Astrocyte (in vitro differentiated cells and primary cell): ENCODE results near the gene VAV2. TPM values are rescaled to one million over a fixed set of nuclear protein-coding genes. Genes with fewer than 3 reads are reported as not detected.
A peak's percentile ranks its signal among the peaks of the same experiment; 100 is the strongest.

ENCODE experiments used
- DNase-seq: peaks from one replicate; pipeline ENCODE4 v3.0.0-alpha.2; 2010; ENCODE audit warnings: low read depth
- FAIRE-seq: peaks from 2 replicates; lab custom pipeline; 2011; peaks lifted over from hg19 to GRCh38; lab: Jason Lieb, UNC
- H2AFZ ChIP-seq: 2 replicates; pipeline ENCODE4 v1.6.0; 2012; ENCODE audit warnings: low read depth, low read length, inconsistent platforms
- H3K27ac ChIP-seq: 2 replicates; pipeline ENCODE4 v1.5.1; 2011; ENCODE audit warnings: low read depth, low read length, inconsistent platforms
- H3K27me3 ChIP-seq: 2 replicates; pipeline ENCODE4 v1.6.0; 2011; ENCODE audit warnings: low read length, inconsistent platforms; ENCODE audit not compliant: insufficient read depth
- H3K36me3 ChIP-seq: 2 replicates; pipeline ENCODE4 v1.5.1; 2011; ENCODE audit warnings: low read length, inconsistent platforms; ENCODE audit not compliant: insufficient read depth
- H3K4me1 ChIP-seq: 2 replicates; pipeline ENCODE4 v1.5.1; 2011; ENCODE audit warnings: low read length, inconsistent platforms; ENCODE audit not compliant: insufficient read depth
- H3K4me2 ChIP-seq: 2 replicates; pipeline ENCODE4 v1.6.0; 2012; ENCODE audit warnings: low read length, inconsistent platforms
- H3K4me3 ChIP-seq: 2 replicates; pipeline ENCODE4 v1.5.1; 2011; ENCODE audit warnings: low read depth, mild to moderate bottlenecking, low read length, inconsistent platforms; ENCODE audit not compliant: insufficient read depth
- H3K79me2 ChIP-seq: 2 replicates; pipeline ENCODE4 v1.6.0; 2012; ENCODE audit warnings: mild to moderate bottlenecking, low read length, inconsistent platforms; ENCODE audit not compliant: insufficient read depth
- H3K9ac ChIP-seq: 2 replicates; pipeline ENCODE4 v1.6.0; 2012; ENCODE audit warnings: mild to moderate bottlenecking, low read length, inconsistent platforms
- H3K9me3 ChIP-seq: 2 replicates; pipeline ENCODE4 v1.5.1; 2012; ENCODE audit warnings: low read depth, mild to moderate bottlenecking, low read length, inconsistent platforms; ENCODE audit not compliant: insufficient read depth
- H4K20me1 ChIP-seq: 2 replicates; pipeline ENCODE4 v1.6.0; 2012; ENCODE audit warnings: low read length, inconsistent platforms; ENCODE audit not compliant: insufficient read depth
- H3K27ac Mint-ChIP-seq: one replicate; pipeline ENCODE4 v1.8.0; 2021; ENCODE audit warnings: mild to moderate bottlenecking, mixed read lengths; ENCODE audit not compliant: unreplicated experiment
- H3K27me3 Mint-ChIP-seq: one replicate; pipeline ENCODE4 v1.8.0; 2021; ENCODE audit warnings: low read depth, mixed read lengths; ENCODE audit not compliant: unreplicated experiment
- H3K36me3 Mint-ChIP-seq: one replicate; pipeline ENCODE4 v1.8.0; 2021; ENCODE audit warnings: low read depth, mixed read lengths; ENCODE audit not compliant: unreplicated experiment
- H3K4me1 Mint-ChIP-seq: one replicate; pipeline ENCODE4 v1.8.0; 2021; ENCODE audit warnings: low read depth, mixed read lengths; ENCODE audit not compliant: unreplicated experiment
- H3K4me3 Mint-ChIP-seq: one replicate; pipeline ENCODE4 v1.8.0; 2021; ENCODE audit warnings: mild to moderate bottlenecking, moderate library complexity, mixed read lengths; ENCODE audit not compliant: unreplicated experiment
- H3K9me3 Mint-ChIP-seq: one replicate; pipeline ENCODE4 v1.8.0; 2021; ENCODE audit warnings: mild to moderate bottlenecking, mixed read lengths; ENCODE audit not compliant: unreplicated experiment
- CTCF ChIP-seq: IDR thresholded peaks from 2 replicates; pipeline ENCODE4 v1.5.1; 2011; ENCODE audit warnings: low read depth, mild to moderate bottlenecking, inconsistent platforms, low read length, moderate library complexity; ENCODE audit not compliant: insufficient read depth
- EZH2 ChIP-seq: IDR thresholded peaks from 2 replicates; pipeline ENCODE4 v1.6.1; 2012; ENCODE audit warnings: mild to moderate bottlenecking, low read length, inconsistent platforms; ENCODE audit not compliant: insufficient read depth
- total RNA-seq: library from RNA; stranded (reverse); gene quantifications from 2 replicates; pipeline ENCODE4 v1.2.1, GENCODE V29; 2021

The VAV2 gene
- total RNA-seq, 1 donor from 2014 or later = 36.5 TPM

- H3K9me3 Mint-ChIP-seq = no peaks in the 10 kb centered on the region
- no peak for FAIRE-seq
These were observed 258.7 kb downstream of the VAV2 start for GRCh38 chr9:133733421-133733795.

GRCh38 chr9:133732639-133733408, 259.3 kb downstream of the VAV2 start:
- no peak overlapping the region for H3K9ac ChIP-seq
- no peak overlapping the region for H2AFZ ChIP-seq
- no peak for TF ChIP-seq EZH2
- DNase-seq (no peak), FAIRE-seq (no peak)
- H3K4me1 Mint-ChIP-seq = no peaks in the 10 kb centered on the region
- no peak overlapping the region for H3K27ac ChIP-seq
- H3K9me3 Mint-ChIP-seq = no peaks in the 10 kb centered on the region
- no peaks in the 10 kb centered on the region for H4K20me1 ChIP-seq
- no peak overlapping the region for H3K27ac Mint-ChIP-seq
- H3K4me3 Mint-ChIP-seq = no peak overlapping the region
- no peaks in the 10 kb centered on the region for H3K9me3 ChIP-seq
- H3K4me1 ChIP-seq = peaks cover 5% of the 10 kb centered on the region
- H3K27me3 Mint-ChIP-seq = peaks cover 38% of the 10 kb centered on the region
- H3K79me2 ChIP-seq = no peaks in the 10 kb centered on the region
- H3K4me3 ChIP-seq = no peak overlapping the region
- peaks cover 10% of the 10 kb centered on the region for H3K27me3 ChIP-seq
- peaks cover 3% of the 10 kb centered on the region for H3K36me3 Mint-ChIP-seq
- H3K36me3 ChIP-seq = no peaks in the 10 kb centered on the region
- H3K4me2 ChIP-seq = no peak overlapping the region

More at GRCh38 chr9:133733421-133733795, 258.7 kb downstream of the VAV2 start:
- Histone ChIP-seq H3K79me2 (no peaks in the 10 kb centered on the region), H3K36me3 (no peaks in the 10 kb centered on the region), H3K4me3 (no peak overlapping the region), H4K20me1 (no peaks in the 10 kb centered on the region), H3K4me2 (no peak overlapping the region), H3K27ac (no peak overlapping the region), H2AFZ (no peak overlapping the region), H3K9ac (no peak overlapping the region), H3K9me3 (no peaks in the 10 kb centered on the region), H3K27me3 (peaks cover 10% of the 10 kb centered on the region), H3K4me1 (peaks cover 9% of the 10 kb centered on the region)
- Mint-ChIP-seq H3K4me3 (no peak overlapping the region), H3K36me3 (peaks cover 3% of the 10 kb centered on the region), H3K27me3 (peaks cover 35% of the 10 kb centered on the region), H3K27ac (no peak overlapping the region), H3K4me1 (no peaks in the 10 kb centered on the region)
- TF ChIP-seq EZH2 = no peak
- no peak for TF ChIP-seq CTCF
- no peak for DNase-seq

GRCh38 chr9:133731876-133732638, 260.1 kb downstream of the VAV2 start:
- Histone ChIP-seq H3K4me1 (no peaks in the 10 kb centered on the region), H2AFZ (no peak overlapping the region), H3K36me3 (no peaks in the 10 kb centered on the region), H3K79me2 (no peaks in the 10 kb centered on the region), H3K4me2 (no peak overlapping the region), H3K27me3 (peaks cover 10% of the 10 kb centered on the region), H3K4me3 (no peak overlapping the region), H3K9ac (no peak overlapping the region), H4K20me1 (no peaks in the 10 kb centered on the region), H3K9me3 (no peaks in the 10 kb centered on the region), H3K27ac (no peak overlapping the region)
- Mint-ChIP-seq H3K36me3 (peaks cover 3% of the 10 kb centered on the region), H3K4me3 (no peak overlapping the region), H3K4me1 (no peaks in the 10 kb centered on the region), H3K27me3 (peaks cover 38% of the 10 kb centered on the region), H3K9me3 (no peaks in the 10 kb centered on the region), H3K27ac (no peak overlapping the region)
- DNase-seq (peak; percentile 10), FAIRE-seq (no peak)
- TF ChIP-seq CTCF (no peak), EZH2 (no peak)
